Measurements from ENCODE around the gene NOS1AP.

The NOS1AP gene

DNA sequence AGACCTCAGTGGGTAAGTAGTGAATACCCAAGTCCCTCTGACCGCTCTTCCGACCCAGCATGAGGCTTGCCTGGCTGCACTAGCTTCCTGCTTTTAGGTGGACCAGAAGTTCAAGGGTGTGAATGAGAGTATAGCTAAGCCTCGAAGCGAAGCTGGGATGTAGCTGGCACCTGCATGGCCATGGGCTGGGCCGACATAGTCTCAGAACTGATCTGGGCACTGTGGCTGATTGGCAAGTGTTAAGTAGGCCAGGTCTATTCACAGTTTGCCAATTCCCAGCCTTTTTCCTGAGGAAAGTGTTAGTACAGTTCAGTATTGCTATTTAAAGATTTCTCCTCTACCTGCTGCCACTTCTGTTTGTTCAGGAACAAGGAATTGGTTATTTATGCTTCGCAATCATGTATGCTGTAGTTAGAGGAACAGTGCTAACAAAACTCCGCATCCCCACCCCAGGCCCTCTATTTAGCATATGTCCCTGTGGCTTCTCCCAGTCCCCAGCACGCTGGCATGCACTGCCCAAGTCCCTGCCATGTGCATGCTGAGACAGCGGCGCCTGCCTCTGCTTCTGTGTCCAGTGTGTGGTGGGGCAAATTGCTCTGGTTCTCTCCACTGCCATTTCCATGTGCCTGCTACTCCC is 290.9 kb downstream of the NOS1AP start:
- no peak for DNase-seq (ENCODE audit: low read depth in 2 of 3, low spot score in 2 of 3)

- no peak for DNase-seq (ENCODE audit: low read depth in 2 of 3, low spot score in 2 of 3)
Observed at GRCh38 chr1:162360874-162361260, 291.4 kb downstream of the NOS1AP start.

DNA sequence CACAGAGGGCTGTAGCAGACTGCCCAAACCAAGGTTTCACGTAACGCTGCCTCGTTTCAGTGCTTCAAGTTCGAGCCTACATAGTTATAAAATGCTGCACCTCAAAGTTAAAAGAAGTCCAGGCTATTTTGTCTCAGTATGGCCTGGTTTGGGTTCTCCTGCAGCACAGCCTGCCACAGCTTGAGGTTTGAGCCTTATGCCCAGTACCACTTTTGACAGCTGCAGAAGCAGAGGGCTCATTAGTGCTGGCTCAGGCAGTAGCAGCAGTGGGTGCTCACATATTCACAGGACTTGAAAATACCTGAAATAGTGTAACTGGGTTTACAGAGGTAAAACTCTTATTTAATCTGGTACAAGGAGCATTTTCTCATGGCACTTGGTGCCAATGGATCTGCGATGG is 291.9 kb downstream of the NOS1AP start:
- DNase-seq (ENCODE audit: low read depth in 2 of 3, low spot score in 2 of 3) = no peak

- DNase-seq (ENCODE audit: low read depth in 2 of 3, low spot score in 2 of 3) = no peak
Observed at GRCh38 chr1:162363823-162364222, 294.3 kb downstream of the NOS1AP start.

GRCh38 chr1:162364498-162364897 is 295.0 kb downstream of the NOS1AP start:
- no peak for DNase-seq (ENCODE audit: low read depth in 2 of 3, low spot score in 2 of 3)

GRCh38 chr1:162365284-162366020 is 296.0 kb downstream of the NOS1AP start:
- no peak for DNase-seq (ENCODE audit: low read depth in 2 of 3, low spot score in 2 of 3)

GRCh38 chr1:162366149-162366548 is 296.7 kb downstream of the NOS1AP start:
- no peak for DNase-seq (ENCODE audit: low read depth in 2 of 3, low spot score in 2 of 3)

DNA sequence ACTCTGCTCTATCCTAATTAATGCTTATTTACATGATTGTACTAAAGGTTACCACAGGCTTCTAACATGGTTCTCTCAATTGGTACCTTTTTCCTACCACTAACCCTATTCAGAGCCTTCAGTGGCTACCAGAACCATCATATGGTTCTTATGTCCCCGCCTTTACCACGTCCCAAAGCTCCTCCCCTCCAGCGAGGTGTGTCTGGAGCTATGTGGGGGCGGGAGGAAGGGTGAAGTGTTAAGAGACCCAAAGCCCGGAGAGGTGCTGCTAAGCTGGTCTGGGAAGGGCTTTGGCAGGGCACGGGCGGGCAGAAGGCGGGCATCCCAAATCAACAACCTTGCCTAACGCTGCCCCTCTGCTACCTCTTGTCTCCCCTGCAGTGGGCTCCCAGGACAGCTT is 297.2 kb downstream of the NOS1AP start:
- DNase-seq (ENCODE audit: low read depth in 2 of 3, low spot score in 2 of 3) = no peak

DNA sequence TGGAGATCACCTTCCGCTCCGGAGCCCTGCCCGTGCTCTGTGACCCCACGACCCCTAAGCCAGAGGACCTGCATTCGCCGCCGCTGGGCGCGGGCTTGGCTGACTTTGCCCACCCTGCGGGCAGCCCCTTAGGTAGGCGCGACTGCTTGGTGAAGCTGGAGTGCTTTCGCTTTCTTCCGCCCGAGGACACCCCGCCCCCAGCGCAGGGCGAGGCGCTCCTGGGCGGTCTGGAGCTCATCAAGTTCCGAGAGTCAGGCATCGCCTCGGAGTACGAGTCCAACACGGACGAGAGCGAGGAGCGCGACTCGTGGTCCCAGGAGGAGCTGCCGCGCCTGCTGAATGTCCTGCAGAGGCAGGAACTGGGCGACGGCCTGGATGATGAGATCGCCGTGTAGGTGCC is 297.6 kb downstream of the NOS1AP start:
- no peak for DNase-seq (ENCODE audit: low read depth in 2 of 3, low spot score in 2 of 3)

DNA sequence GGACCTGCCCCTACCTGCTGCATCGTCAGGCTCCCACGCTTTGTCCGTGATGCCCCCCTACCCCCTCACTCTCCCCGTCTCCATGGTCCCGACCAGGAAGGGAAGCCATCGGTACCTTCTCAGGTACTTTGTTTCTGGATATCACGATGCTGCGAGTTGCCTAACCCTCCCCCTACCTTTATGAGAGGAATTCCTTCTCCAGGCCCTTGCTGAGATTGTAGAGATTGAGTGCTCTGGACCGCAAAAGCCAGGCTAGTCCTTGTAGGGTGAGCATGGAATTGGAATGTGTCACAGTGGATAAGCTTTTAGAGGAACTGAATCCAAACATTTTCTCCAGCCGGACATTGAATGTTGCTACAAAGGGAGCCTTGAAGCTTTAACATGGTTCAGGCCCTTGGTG is 298.3 kb downstream of the NOS1AP start:
- no peak for DNase-seq (ENCODE audit: low read depth in 2 of 3, low spot score in 2 of 3)

GRCh38 chr1:162368451-162368850 is 299.0 kb downstream of the NOS1AP start:
- DNase-seq (ENCODE audit: low read depth in 2 of 3, low spot score in 2 of 3) = no peak

- DNase-seq (ENCODE audit: low read depth in 2 of 3, low spot score in 2 of 3) = no peak
Observed at GRCh38 chr1:162369571-162369970, 300.1 kb downstream of the NOS1AP start.

DNA sequence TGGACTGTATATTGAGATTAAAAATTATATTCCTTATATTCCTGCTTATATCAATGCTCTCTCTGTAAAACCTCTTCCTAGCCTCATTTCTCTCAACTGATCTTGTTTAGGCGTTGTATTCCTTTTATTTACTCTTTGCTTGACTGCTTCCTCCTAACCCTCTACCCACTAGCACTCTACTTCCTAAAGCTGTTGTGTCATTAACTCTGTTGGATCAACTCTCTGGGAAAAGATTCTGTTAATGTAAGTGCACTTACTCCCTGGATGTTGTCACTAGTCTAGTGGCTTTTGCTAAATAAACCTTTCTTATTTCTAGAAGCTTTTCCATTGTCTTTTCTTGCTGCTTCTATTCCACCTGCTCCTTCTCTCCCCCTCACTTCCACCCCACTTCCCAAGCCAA is 300.7 kb downstream of the NOS1AP start:
- no peak for DNase-seq (ENCODE audit: low read depth in 2 of 3, low spot score in 2 of 3)

DNA sequence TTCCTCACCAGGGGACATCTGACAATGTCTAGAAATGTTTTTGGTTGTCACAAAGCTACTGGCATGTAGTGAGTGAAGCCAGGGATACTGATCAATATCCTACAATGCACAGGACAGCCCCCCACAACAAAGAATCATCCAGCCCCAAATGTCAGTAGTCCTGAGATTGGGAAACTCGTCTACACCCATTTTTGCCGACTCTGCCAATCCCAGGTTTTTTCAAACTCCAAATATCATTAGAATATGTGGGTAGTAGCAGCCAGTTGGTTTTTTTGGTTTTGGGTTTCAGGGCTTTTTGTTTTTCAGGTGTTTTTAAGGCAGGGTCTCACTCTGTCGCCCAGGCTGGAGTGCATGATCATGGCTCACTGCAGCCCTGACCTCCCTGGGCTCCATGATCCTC is 301.2 kb downstream of the NOS1AP start:
- DNase-seq (ENCODE audit: low read depth in 2 of 3, low spot score in 2 of 3) = no peak

DNA sequence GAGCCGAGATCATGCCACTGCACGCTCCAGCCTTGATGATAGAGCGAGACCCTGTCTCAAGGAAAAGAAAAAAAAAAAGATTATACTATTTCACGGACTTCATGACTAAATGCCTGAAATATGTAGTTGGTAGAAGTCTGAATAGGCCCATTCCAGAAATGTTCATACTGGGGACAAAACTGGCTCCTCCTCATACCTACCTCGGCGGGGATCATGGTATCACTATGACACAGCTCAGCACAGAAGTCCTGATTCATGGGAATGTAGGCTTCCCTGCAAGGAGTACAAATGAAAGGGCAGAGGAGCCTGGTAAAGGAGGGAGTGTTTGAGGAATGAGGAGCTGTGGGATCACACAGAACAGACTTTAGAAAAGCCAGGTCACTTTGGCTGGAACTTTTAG is 302.1 kb downstream of the NOS1AP start:
- DNase-seq (ENCODE audit: low read depth in 2 of 3, low spot score in 2 of 3) = no peak

- DNase-seq (ENCODE audit: low read depth in 2 of 3, low spot score in 2 of 3) = no peak
Observed at GRCh38 chr1:162372159-162373071, 302.9 kb downstream of the NOS1AP start.

GRCh38 chr1:162373072-162373427 is 303.6 kb downstream of the NOS1AP start:
- DNase-seq (ENCODE audit: low read depth in 2 of 3, low spot score in 2 of 3) = no peak

DNA sequence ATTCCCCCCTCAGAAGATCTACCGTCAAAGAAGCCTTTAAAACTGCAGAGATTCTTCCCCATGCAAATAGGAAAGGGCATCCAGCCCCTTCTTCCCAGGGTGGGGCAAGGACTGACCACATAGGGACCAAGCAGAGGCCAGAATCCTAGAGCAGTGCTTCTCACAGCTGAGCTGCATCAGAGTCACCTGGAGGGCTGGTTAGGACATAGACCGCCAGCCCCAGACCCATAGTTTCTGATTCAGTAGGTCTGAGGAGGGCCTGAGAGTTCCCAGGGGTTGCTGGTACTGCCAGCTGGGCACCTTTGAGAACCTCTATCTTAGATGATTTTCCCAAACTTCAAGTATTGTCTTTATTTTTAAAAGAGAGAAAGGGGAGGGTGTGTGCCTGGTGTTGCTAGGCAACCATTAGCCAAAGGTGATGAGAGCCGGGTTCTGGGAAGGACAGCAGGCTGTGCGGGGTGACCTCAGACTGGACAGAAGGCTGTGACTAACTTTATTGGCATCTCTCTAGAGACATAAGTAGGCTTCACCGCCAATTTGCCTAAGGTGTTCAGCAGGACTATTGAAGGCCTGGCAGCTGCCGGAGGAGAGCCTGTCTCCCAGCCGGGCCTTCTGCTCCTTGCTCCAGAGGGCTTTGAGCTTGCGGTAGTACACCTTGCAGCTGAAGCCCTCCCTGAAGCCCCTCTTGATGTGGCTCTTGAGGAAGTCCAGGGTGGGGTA is 304.2 kb downstream of the NOS1AP start:
- DNase-seq (ENCODE audit: low read depth in 2 of 3, low spot score in 2 of 3) = no peak

- DNase-seq (ENCODE audit: low read depth in 2 of 3, low spot score in 2 of 3) = no peak
Observed at GRCh38 chr1:162374406-162374805, 304.9 kb downstream of the NOS1AP start.

GRCh38 chr1:162375463-162375862 is 306.0 kb downstream of the NOS1AP start:
- no peak for DNase-seq (ENCODE audit: low read depth in 2 of 3, low spot score in 2 of 3)

DNA sequence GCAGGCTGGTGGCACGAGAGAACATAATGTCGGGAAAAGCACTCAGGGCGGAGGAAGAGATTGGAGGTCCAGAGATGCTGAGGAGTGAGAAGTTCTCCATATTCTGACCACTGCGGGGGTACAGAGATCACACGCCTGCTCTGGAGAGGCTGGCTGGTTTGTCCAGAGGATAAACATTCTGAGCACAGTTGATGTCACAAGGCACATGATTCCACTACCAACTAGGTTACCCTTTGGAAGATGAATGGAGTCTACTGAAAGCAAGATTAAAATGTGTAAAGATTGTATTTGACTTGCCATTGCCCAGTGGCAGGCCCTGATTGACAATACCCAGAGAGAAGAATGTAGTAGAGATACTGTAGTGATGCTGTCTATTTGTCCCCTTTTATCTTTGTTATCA is 307.2 kb downstream of the NOS1AP start, which contains the start of gene SPATA46:
TSS of gene SPATA46 (minus strand) at position 164 of the 400 bp plus-strand sequence. CDS start at position 100, 64 bp downstream.
- no peak for DNase-seq (ENCODE audit: low read depth in 2 of 3, low spot score in 2 of 3)

Data from activated CD8-positive, alpha-beta memory T cell treated with anti-CD3 and anti-CD28 coated beads for 48 hours (primary cell).